HepG2 (cell line): ENCODE data around the gene C6orf136. TPM values are rescaled to one million over a fixed set of nuclear protein-coding genes. Genes with fewer than 3 reads are reported as not detected.
A peak's percentile ranks its signal among the peaks of the same experiment; 100 is the strongest.

Source experiments
- CREB1 ChIP-seq, 2 experiments: fragments of 450-650 bp in 1 of 2; IDR thresholded peaks; 2 replicates each; pipeline ENCODE4 v1.6.1; 2016 to 2017; ENCODE audit warnings: control low read depth in 1 of 2, mild to moderate bottlenecking in 1 of 2, missing compliant biosample characterization in 1 of 2, missing genetic modification characterization in 1 of 2
- EED ChIP-seq: sonication (generic); formaldehyde crosslinking; IDR thresholded peaks from 2 replicates; pipeline ENCODE4 v1.5.0; 2020; ENCODE audit warnings: mild to moderate bottlenecking, missing genetic modification reagents
- HDAC1 ChIP-seq: sonication (generic); formaldehyde crosslinking; IDR thresholded peaks from 2 replicates; pipeline ENCODE4 v1.5.1; 2020; ENCODE audit warnings: mild to moderate bottlenecking, missing genetic modification reagents
- HES4 ChIP-seq: sonication (generic); formaldehyde crosslinking; IDR thresholded peaks from 2 replicates; pipeline ENCODE4 v1.9.0; 2021; ENCODE audit warnings: mild to moderate bottlenecking, missing genetic modification reagents, borderline replicate concordance
- HNRNPH1 ChIP-seq: fragments of 200-400 bp; formaldehyde crosslinking; optimal IDR thresholded peaks from 2 replicates; pipeline ENCODE3; 2017; ENCODE audit warnings: mild to moderate bottlenecking, low read depth, low read length
- HNRNPK ChIP-seq: fragments of 200-400 bp; formaldehyde crosslinking; IDR thresholded peaks from 2 replicates; pipeline ENCODE4 v1.6.1; 2018; ENCODE audit warnings: low read length, low read depth, moderate library complexity, mild to moderate bottlenecking; ENCODE audit not compliant: poor library complexity, severe bottlenecking
- JARID2 ChIP-seq: sonication (generic); formaldehyde crosslinking; IDR thresholded peaks from 2 replicates; pipeline ENCODE4 v1.8.1; 2023; ENCODE audit warnings: missing genetic modification reagents, inconsistent platforms; ENCODE audit not compliant: insufficient replicate concordance
- KLF9 ChIP-seq: IDR thresholded peaks from 2 replicates; pipeline ENCODE4 v1.6.1; 2016; ENCODE audit warnings: low read depth
- NPAS2 ChIP-seq: sonication (generic); formaldehyde crosslinking; IDR thresholded peaks from 2 replicates; pipeline ENCODE4 v1.8.0; 2022; ENCODE audit warnings: mild to moderate bottlenecking, missing genetic modification reagents, borderline replicate concordance
- PRMT3 ChIP-seq: sonication (generic); formaldehyde crosslinking; IDR thresholded peaks from 2 replicates; pipeline ENCODE4 v1.8.1; 2022; ENCODE audit warnings: low read depth, mild to moderate bottlenecking, moderate library complexity, missing genetic modification reagents, borderline replicate concordance
- REL ChIP-seq: sonication (generic); formaldehyde crosslinking; conservative IDR thresholded peaks from 2 replicates; pipeline ENCODE4 v1.8.0; 2022; ENCODE audit warnings: mild to moderate bottlenecking, missing genetic modification reagents, moderate library complexity
- SALL1 ChIP-seq: sonication (generic); formaldehyde crosslinking; IDR thresholded peaks from 2 replicates; pipeline ENCODE4 v1.8.0; 2022; ENCODE audit warnings: mild to moderate bottlenecking, missing genetic modification reagents
- SMYD3 ChIP-seq: sonication (generic); formaldehyde crosslinking; IDR thresholded peaks from 2 replicates; pipeline ENCODE4 v1.8.1; 2023; ENCODE audit warnings: mild to moderate bottlenecking, missing genetic modification reagents
- SP4 ChIP-seq: sonication (generic); formaldehyde crosslinking; IDR thresholded peaks from 2 replicates; pipeline ENCODE4 v1.8.1; 2023; ENCODE audit warnings: mild to moderate bottlenecking, missing genetic modification reagents
- SRSF1 ChIP-seq: fragments of 200-400 bp; formaldehyde crosslinking; optimal IDR thresholded peaks from 2 replicates; pipeline ENCODE3; 2017; ENCODE audit warnings: mild to moderate bottlenecking, low read depth, low read length, moderate library complexity
- YEATS2 ChIP-seq: sonication (generic); formaldehyde crosslinking; IDR thresholded peaks from 2 replicates; pipeline ENCODE4 v1.4.0; 2020; ENCODE audit warnings: missing genetic modification reagents, borderline replicate concordance
- ZBTB3 ChIP-seq: sonication (generic); formaldehyde crosslinking; IDR thresholded peaks from 2 replicates; pipeline ENCODE4 v1.4.0; 2020; ENCODE audit warnings: low read depth, mild to moderate bottlenecking, moderate library complexity, missing genetic modification reagents, borderline replicate concordance
- ZBTB33 ChIP-seq: sonication (generic); formaldehyde crosslinking; IDR thresholded peaks from 2 replicates; pipeline ENCODE4 v1.4.0; 2020; ENCODE audit warnings: missing genetic modification reagents
- ZBTB38 ChIP-seq: sonication (generic); formaldehyde crosslinking; IDR thresholded peaks from 2 replicates; pipeline ENCODE4 v1.5.1; 2020; ENCODE audit warnings: mild to moderate bottlenecking, missing genetic modification reagents
- ZNF230 ChIP-seq: sonication (generic); formaldehyde crosslinking; IDR thresholded peaks from 2 replicates; pipeline ENCODE4 v1.4.0; 2020; ENCODE audit warnings: mild to moderate bottlenecking, missing genetic modification reagents
- ZNF276 ChIP-seq: sonication (generic); formaldehyde crosslinking; IDR thresholded peaks from 2 replicates; pipeline ENCODE4 v1.4.0; 2020; ENCODE audit warnings: mild to moderate bottlenecking, low read depth, missing genetic modification reagents
- ZNF337 ChIP-seq: sonication (generic); formaldehyde crosslinking; IDR thresholded peaks from 2 replicates; pipeline ENCODE4 v1.5.1; 2020; ENCODE audit warnings: missing genetic modification reagents, low read depth, mild to moderate bottlenecking, borderline replicate concordance
- ZNF441 ChIP-seq: sonication (generic); formaldehyde crosslinking; IDR thresholded peaks from 2 replicates; pipeline ENCODE4 v1.7.0; 2021; ENCODE audit warnings: missing genetic modification reagents, borderline replicate concordance
- ZNF496 ChIP-seq: sonication (generic); formaldehyde crosslinking; IDR thresholded peaks from 2 replicates; pipeline ENCODE4 v1.8.1; 2023; ENCODE audit warnings: mild to moderate bottlenecking, moderate library complexity, missing genetic modification reagents; ENCODE audit not compliant: insufficient replicate concordance
- ZNF530 ChIP-seq: sonication (generic); formaldehyde crosslinking; IDR thresholded peaks from 2 replicates; pipeline ENCODE4 v1.5.0; 2020; ENCODE audit warnings: low read depth, mild to moderate bottlenecking, missing genetic modification reagents
- polyA plus RNA-seq, 8 experiments: library from polyadenylated mRNA; depleted of rRNA in 3 of 8; stranded (reverse) in 7 of 8; unstranded in 1 of 8; fragments of >200 nt; fragmentation: Illumina TruSeq in 4 of 8; extraction: Trizol in 4 of 8; gene quantifications; 2 replicates each; pipeline versions ENCODE4 v1.2.1 to v1.2.3, GENCODE V29; 2011 to 2016; ENCODE audit warnings: low read depth in 4 of 8, missing spikeins in 1 of 8, mixed read lengths in 1 of 8; ENCODE audit not compliant: insufficient read depth in 1 of 8
- total RNA-seq, 5 experiments: library from RNA; depleted of rRNA; stranded (reverse); fragments of >200 nt; fragmentation: Illumina TruSeq; extraction: Trizol; gene quantifications; 2 replicates each; pipeline ENCODE4 v1.2.3, GENCODE V29; 2016; ENCODE audit warnings: low read depth in 1 of 5

The C6orf136 gene
- total and polyA plus RNA-seq, 2 of the 13 experiments (the other 11 are each of a cell fraction or from before 2014, with no cell fraction given) = 12.0 to 26.2 TPM

- TF ChIP-seq ZBTB3 (CRISPR knock-in tag) (peak; percentile 70; the same call in 1 of the 2 replicates), NPAS2 (CRISPR knock-in tag) (no peak), HNRNPH1 (no peak), PRMT3 (CRISPR knock-in tag) (no peak), ZBTB33 (peak; percentile 79), ZNF276 (CRISPR knock-in tag) (peak; percentile 34; the same call in 1 of the 2 replicates), ZNF496 (CRISPR knock-in tag) (no peak), EED (CRISPR knock-in tag) (0 out of 2 replicates have a peak, but pooled peaks have one; percentile 43), ZBTB38 (CRISPR knock-in tag) (peak; percentile 91), HNRNPK (no peak), ZNF337 (CRISPR knock-in tag) (peak; percentile 90; the same call in 1 of the 2 replicates), HDAC1 (CRISPR knock-in tag) (peak; percentile 99), HES4 (CRISPR knock-in tag) (no peak), SALL1 (peak; percentile 98), SP4 (peak; percentile 35; the same call in 1 of the 2 replicates), SMYD3 (CRISPR knock-in tag) (peak; percentile 71; the same call in 1 of the 2 replicates), SRSF1 (no peak), YEATS2 (CRISPR knock-in tag) (peak; percentile 80; the same call in 1 of the 2 replicates), REL (CRISPR knock-in tag) (no peak), JARID2 (no peak), ZNF441 (CRISPR knock-in tag) (peak; percentile 86; the same call in 1 of the 2 replicates), ZNF230 (CRISPR knock-in tag) (no peak; the same call in 1 of the 2 replicates), KLF9 (CRISPR knock-in tag) (peak; percentile 47; the same call in 1 of the 2 replicates), ZNF530 (no peak), CREB1 (IDR thresholded peaks at IDR 0.05) (peak; percentile 45; the same call in 1 of the 2 replicates), CREB1 (CRISPR knock-in tag; IDR thresholded peaks at IDR 0.05) (peak; percentile 56)
Measured at GRCh38 chr6:30654798-30655742, 8.1 kb downstream of the C6orf136 start (continued).
